Mesothelial cell of epicardium (in vitro differentiated cells): ENCODE measurements around the gene AGFG2. TPM values are rescaled to one million over a fixed set of nuclear protein-coding genes. Genes with fewer than 3 reads are reported as not detected.

Experiments used
- DNase-seq, 2 experiments: peaks; one replicate each; pipeline ENCODE4 v3.0.0; 2021; ENCODE audit warnings: low spot score in 2 of 2; ENCODE audit not compliant: unreplicated experiment in 2 of 2
- H3K27ac Mint-ChIP-seq: 2 replicates; pipeline ENCODE4 v1.8.0; 2021; ENCODE audit warnings: mixed read lengths
- H3K27me3 Mint-ChIP-seq: 2 replicates; pipeline ENCODE4 v1.8.0; 2021; ENCODE audit warnings: low read depth, mixed read lengths
- H3K36me3 Mint-ChIP-seq: 2 replicates; pipeline ENCODE4 v1.8.0; 2021; ENCODE audit warnings: mixed read lengths
- H3K4me1 Mint-ChIP-seq: 2 replicates; pipeline ENCODE4 v1.8.0; 2021; ENCODE audit warnings: mixed read lengths
- H3K4me3 Mint-ChIP-seq: 2 replicates; pipeline ENCODE4 v1.8.0; 2021; ENCODE audit warnings: mild to moderate bottlenecking, moderate library complexity, mixed read lengths
- H3K9me3 Mint-ChIP-seq: 2 replicates; pipeline ENCODE4 v1.8.0; 2021; ENCODE audit warnings: mixed read lengths
- CTCF ChIP-seq: fragments of 200-600 bp; sonication (generic); IDR thresholded peaks from one replicate; pipeline ENCODE4 v1.5.0; 2021; ENCODE audit warnings: antibody characterized with exemption; ENCODE audit not compliant: unreplicated experiment
- total RNA-seq: library from RNA; stranded (reverse); gene quantifications from 3 replicates; pipeline ENCODE4 v1.2.1, GENCODE V29; 2021

Gene AGFG2
- total RNA-seq, 1 donor from 2014 or later: 9.1 TPM

- Mint-ChIP-seq H3K4me3 (peak overlapping the region; percentile 44), H3K36me3 (peaks cover 18% of the 10 kb centered on the region), H3K4me1 (peaks cover 37% of the 10 kb centered on the region), H3K27me3 (no peaks in the 10 kb centered on the region), H3K27ac (peak overlapping the region; percentile 59), H3K9me3 (no peaks in the 10 kb centered on the region)
- TF ChIP-seq CTCF: no peak
- no peak for DNase-seq
Measured at GRCh38 chr7:100599911-100600729, 61.1 kb downstream of the AGFG2 start.

GRCh38 chr7:100600730-100601038 lies 61.7 kb downstream of the AGFG2 start:
- Mint-ChIP-seq H3K4me1 (peaks cover 42% of the 10 kb centered on the region), H3K27ac (peak overlapping the region; percentile 34), H3K27me3 (no peaks in the 10 kb centered on the region), H3K36me3 (peaks cover 14% of the 10 kb centered on the region), H3K9me3 (no peaks in the 10 kb centered on the region), H3K4me3 (peak overlapping the region; percentile 44)
- DNase-seq: no peak
- TF ChIP-seq CTCF: no peak

GRCh38 chr7:100602889-100603725 lies 64.1 kb downstream of the AGFG2 start:
- peak overlapping the region; percentile 99 for H3K27ac Mint-ChIP-seq
- no peak for TF ChIP-seq CTCF
- H3K4me1 Mint-ChIP-seq: peaks cover 47% of the 10 kb centered on the region

GRCh38 chr7:100603726-100604027 lies 64.7 kb downstream of the AGFG2 start:
- H3K36me3 Mint-ChIP-seq: peaks cover 12% of the 10 kb centered on the region
- peaks cover 43% of the 10 kb centered on the region for H3K4me1 Mint-ChIP-seq
- peak overlapping the region; percentile 82 for H3K4me3 Mint-ChIP-seq
- no peak for TF ChIP-seq CTCF
- DNase-seq: peak in 1 of 2 experiments; percentile 59
- H3K27ac Mint-ChIP-seq: peak overlapping the region; percentile 99
- no peaks in the 10 kb centered on the region for H3K9me3 Mint-ChIP-seq
- no peaks in the 10 kb centered on the region for H3K27me3 Mint-ChIP-seq

More at GRCh38 chr7:100602889-100603725, 64.1 kb downstream of the AGFG2 start:
- Mint-ChIP-seq H3K36me3 (peaks cover 12% of the 10 kb centered on the region), H3K4me3 (peak overlapping the region; percentile 82), H3K27me3 (no peaks in the 10 kb centered on the region), H3K9me3 (no peaks in the 10 kb centered on the region)
- DNase-seq: peak; percentile 77 to 86

GRCh38 chr7:100604028-100604975 lies 65.3 kb downstream of the AGFG2 start:
- Mint-ChIP-seq H3K4me3 (peak overlapping the region; percentile 82), H3K27me3 (no peaks in the 10 kb centered on the region), H3K9me3 (no peaks in the 10 kb centered on the region), H3K27ac (peak overlapping the region; percentile 99), H3K36me3 (peaks cover 12% of the 10 kb centered on the region), H3K4me1 (peaks cover 43% of the 10 kb centered on the region)
- DNase-seq: peak; percentile 67 to 81
- TF ChIP-seq CTCF: no peak
